Activated T-cell treated with anti-CD3 and anti-CD28 coated beads for 4 hours (primary cell): ENCODE measurements around the gene ZMIZ1.
"Not testable (repeated sequence)": the region's sequence is repeated elsewhere in the genome, so short reads cannot be mapped to it uniquely, and the experiment has no call there.

Experiments
- DNase-seq: peaks from one replicate; pipeline ENCODE4 v3.0.0-alpha.2; 2020

ZMIZ1 gene

GRCh38 chr10:79337783-79338469 is 269.2 kb downstream of the ZMIZ1 start:
- not testable (repeated sequence) for DNase-seq

GRCh38 chr10:79339266-79339665 is 270.5 kb downstream of the ZMIZ1 start:
- DNase-seq: no peak

DNA sequence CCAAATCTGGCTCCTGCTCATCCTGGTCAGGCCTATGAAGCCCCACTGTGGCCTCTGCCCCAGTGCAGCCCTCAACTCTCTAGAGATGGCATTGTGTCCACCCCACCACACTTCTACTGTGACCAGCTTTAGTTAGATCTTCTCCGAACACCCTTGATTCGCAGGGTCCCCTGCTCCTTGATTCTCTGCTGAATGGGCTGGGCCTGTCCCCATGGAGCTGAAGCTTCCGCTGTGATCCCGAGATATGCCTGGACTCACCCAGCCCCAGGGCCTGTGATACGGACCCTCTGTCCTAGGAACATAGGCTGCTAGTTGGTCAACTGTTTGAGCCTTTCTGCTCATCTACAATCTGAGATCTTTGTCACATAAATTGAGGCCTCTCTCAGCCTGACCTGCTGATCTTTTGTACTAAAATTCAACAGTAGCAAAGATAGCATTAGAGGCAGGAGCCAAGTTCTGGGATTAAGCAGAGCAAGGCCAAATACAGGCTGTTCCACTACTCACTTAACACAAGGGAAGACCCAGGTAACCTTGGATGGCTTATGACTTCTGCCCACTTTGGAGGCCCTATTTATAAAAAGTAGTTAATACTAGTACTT is 272.0 kb downstream of the ZMIZ1 start:
- DNase-seq: no peak

- no peak for DNase-seq
Observed at GRCh38 chr10:79342295-79342761, 273.6 kb downstream of the ZMIZ1 start.

DNA sequence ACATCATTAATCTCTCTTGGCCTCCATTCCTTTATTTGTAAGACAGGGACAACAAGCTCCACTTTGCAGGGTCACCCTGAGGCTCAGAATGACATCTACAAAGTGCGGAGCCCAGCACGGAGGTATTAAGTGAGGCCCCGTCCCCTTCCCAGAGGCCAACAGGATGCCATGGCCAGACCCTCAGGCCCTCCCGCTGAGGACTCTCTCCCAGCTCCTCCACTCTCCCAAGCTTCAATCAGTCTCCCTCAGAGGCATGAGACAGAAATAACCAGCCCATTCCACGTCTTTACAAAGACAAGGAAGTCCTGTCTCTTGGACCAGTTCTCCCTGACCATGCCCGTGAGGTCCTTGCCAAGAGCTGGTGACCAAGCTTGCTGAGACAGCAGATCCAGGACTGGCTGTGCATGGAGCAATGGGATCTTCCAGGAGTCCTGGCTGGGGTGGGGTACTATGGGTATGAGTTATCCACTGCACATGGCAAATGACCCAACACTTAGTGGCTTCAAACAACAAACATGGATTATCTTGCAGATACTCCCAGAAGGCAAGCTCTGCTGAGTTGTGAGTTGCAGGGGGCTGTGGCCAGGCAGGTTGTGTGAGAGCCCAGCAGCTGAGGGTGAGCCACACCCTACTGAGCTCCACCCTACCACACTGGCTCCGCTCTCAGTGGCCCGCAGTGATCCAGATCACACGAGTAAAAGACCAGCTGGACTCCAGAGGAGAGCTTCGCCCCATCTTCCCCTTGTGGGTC is 274.2 kb downstream of the ZMIZ1 start:
- no peak for DNase-seq

DNA sequence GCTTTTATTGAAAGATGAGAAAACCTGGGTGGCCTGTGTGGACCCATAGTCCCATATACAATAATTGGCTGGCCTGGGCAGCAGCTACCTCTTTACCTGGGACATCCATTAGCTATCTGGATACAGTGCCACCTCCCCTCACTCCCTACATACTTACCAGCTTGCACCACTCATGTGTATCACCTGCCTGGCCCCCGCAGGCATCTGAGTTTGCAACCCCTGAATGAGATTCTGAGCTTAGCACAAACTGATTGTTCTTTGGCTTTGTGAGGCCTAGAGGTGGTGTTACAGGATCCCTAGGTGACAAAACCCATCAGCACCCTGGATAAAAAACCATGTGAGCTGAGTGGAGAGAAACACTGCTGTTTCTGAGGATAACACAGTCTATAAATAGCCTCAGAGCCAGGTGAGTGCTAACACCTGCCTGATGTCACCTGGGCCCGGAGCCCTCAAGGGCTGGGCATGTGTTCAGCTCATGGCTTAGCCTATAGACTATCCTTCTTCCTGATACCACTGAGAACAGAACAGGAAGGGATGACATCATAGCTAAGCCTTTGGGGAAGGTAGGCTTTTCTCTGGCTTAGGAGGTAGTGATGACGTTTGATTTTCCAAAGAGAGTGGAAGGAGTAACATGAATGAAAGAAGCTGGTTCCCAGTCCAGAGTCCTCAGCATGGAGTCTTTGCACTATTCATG is 275.9 kb downstream of the ZMIZ1 start:
- DNase-seq: no peak

- DNase-seq: no peak
Observed at GRCh38 chr10:79345241-79346011, 276.7 kb downstream of the ZMIZ1 start.

GRCh38 chr10:79346012-79346340 is 277.2 kb downstream of the ZMIZ1 start:
- DNase-seq: no peak

- no peak for DNase-seq
Observed at GRCh38 chr10:79346388-79347225, 277.8 kb downstream of the ZMIZ1 start.

GRCh38 chr10:79347226-79347893 is 278.6 kb downstream of the ZMIZ1 start, which contains the start of gene PPIF:
Gene PPIF (plus strand): TSS chr10:79347469. CDS start chr10:79347549, 80 bp downstream.
- DNase-seq: peak; percentile 91

GRCh38 chr10:79347894-79348639 is 279.3 kb downstream of the ZMIZ1 start:
- peak; percentile 66 for DNase-seq

GRCh38 chr10:79348640-79348988 is 279.8 kb downstream of the ZMIZ1 start:
- DNase-seq: no peak

GRCh38 chr10:79349072-79349491 is 280.3 kb downstream of the ZMIZ1 start:
- no peak for DNase-seq

- no peak for DNase-seq
Observed at GRCh38 chr10:79349766-79350406, 281.1 kb downstream of the ZMIZ1 start.

DNA sequence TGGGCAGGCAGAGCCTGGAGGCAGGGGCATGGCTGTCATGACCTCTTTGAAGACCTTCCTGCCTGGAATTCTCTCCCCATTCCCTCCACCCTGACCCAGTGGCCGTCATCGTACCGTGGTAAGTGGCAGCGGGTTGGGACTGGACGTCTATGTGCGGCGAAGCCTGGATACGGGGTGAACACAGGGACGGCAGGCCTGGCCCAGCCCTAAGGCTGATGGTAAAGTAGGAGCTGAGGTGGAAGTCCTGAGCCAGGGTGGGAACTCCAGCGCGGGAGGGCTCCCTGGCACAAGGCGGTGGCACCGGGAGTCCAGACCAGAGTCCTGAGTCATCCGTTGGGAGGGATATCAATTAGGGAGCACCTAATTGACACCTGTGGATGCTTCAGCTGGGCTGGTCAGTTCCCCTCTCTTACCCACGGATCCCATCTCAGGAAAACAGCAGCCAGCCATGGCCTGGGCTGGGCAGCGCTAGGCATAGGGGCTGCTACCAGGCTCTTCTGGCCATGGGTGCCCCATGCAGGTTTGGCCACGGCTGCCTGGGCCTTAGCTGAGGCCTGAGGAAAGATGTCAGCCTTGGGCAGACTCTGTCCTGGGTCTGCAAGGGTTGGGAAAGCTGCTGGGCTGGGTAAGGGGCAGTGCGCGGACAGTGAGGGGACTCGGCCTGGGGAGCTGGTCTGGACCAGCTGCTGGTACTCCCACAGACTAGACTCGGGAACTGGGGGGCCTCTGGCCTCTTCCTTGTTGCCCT is 281.8 kb downstream of the ZMIZ1 start:
- no peak for DNase-seq

- DNase-seq: no peak
Observed at GRCh38 chr10:79351332-79351731, 282.6 kb downstream of the ZMIZ1 start.

DNA sequence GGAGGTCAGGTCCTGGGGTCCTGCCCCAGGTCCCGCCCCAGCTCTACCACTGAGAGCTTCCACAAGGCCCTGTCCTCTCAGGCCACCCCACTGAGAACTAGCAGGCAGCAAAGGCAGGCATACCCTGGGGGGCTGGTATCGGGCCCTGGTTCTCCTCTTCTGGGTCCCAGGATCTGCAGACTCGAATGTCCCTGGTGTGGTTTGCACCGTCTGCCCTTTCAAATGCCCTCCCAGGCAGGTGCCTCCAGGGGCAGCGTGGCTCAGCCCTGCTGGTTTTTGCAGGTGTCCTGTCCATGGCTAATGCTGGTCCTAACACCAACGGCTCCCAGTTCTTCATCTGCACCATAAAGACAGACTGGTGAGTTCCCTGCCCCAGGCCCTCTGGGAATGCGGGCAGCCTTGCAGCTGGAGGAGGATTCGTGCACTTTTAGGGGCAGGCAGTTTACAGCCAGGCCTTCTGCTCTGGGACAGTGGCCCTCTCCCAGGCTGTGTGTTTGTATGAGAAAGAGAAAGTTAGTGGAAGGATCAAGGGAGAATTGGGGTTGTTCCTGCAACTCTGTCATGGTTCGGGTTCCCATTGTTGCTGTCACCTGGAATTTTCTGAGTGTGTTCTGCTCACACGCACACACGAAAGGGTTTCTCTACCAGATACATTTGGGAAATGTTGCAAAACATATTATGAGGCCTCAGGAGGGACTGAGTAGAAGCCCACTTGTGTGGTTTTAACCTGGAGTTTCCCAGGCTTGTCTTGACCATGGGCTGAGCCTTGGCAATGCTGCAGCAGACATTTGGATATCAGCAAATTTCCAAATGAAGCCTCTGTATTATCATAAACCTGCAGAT is 283.5 kb downstream of the ZMIZ1 start:
- DNase-seq: no peak

DNA sequence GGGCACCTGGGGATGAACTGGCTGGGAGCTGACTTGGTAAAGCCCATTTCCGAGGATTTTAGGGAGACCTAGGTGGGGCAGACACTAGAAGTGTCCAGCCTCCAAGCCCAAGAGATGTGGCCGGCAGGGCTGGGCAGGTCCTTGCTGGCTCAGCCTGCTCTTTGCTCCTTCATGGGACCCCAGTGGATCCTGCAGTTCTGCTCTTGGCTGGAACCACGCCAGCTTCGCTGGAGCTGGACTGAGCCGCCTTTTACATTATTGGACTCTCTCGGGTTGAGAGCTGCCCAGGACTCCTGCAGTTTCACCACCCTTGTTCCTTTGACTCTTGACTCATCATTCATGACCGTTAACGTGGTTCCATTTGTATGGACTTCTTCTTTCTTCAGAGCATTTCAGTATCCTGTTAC is 284.2 kb downstream of the ZMIZ1 start:
- DNase-seq: no peak
